GM13977 (cell line): ENCODE results near the gene PIP5K1B.

Experiments
- DNase-seq: peaks from one replicate; pipeline ENCODE4 v3.0.0; 2012; ENCODE audit warnings: low spot score
- CTCF ChIP-seq: IDR thresholded peaks from 2 replicates; pipeline ENCODE4 v1.5.1; 2012; ENCODE audit warnings: mild to moderate bottlenecking, control low read depth; ENCODE audit not compliant: insufficient read depth; ENCODE audit errors: extremely low read depth, missing control alignments
- in situ Hi-C: fragments of 300-500 bp; cut with MboI; formaldehyde crosslinking; loops from one replicate; pipeline ENCODE4 v1.12.0; 2022; ENCODE audit warnings: low sequenced_read_pairs, low pct_unique_long_range_greater_than_20kb, mixed read lengths, inconsistent platforms; ENCODE audit not compliant: unreplicated experiment

The PIP5K1B gene

GRCh38 chr9:68964102-68964541 is 259.1 kb downstream of the PIP5K1B start:
- in situ Hi-C loops, result no loop called here
- no peak for DNase-seq
- TF ChIP-seq CTCF, result no peak

GRCh38 chr9:68964765-68965164 is 259.7 kb downstream of the PIP5K1B start:
- in situ Hi-C loops, result no loop called here
- TF ChIP-seq CTCF, result no peak
- DNase-seq, result no peak

- TF ChIP-seq CTCF, result no peak
- in situ Hi-C loops, result no loop called here
- DNase-seq, result peak; percentile 67
These were observed 261.5 kb downstream of the PIP5K1B start for GRCh38 chr9:68966496-68966944.

- TF ChIP-seq CTCF, result no peak
- DNase-seq, result no peak
- in situ Hi-C loops, result no loop called here
These were observed 262.8 kb downstream of the PIP5K1B start for GRCh38 chr9:68967800-68968199.

- in situ Hi-C loops, result no loop called here
- DNase-seq, result no peak
- TF ChIP-seq CTCF, result no peak
These were observed 264.5 kb downstream of the PIP5K1B start for GRCh38 chr9:68969538-68969937.

- no peak for TF ChIP-seq CTCF
- no peak for DNase-seq
- in situ Hi-C loops, result no loop called here
These were observed 265.1 kb downstream of the PIP5K1B start for GRCh38 chr9:68970151-68970550.

GRCh38 chr9:68973619-68974018 is 268.6 kb downstream of the PIP5K1B start:
- TF ChIP-seq CTCF, result no peak
- in situ Hi-C loops, result no loop called here
- no peak for DNase-seq
